Fibroblast of lung (primary cell): ENCODE data around the gene UPK1B.

Source experiments
- EZH2 ChIP-seq: IDR thresholded peaks from 2 replicates; pipeline ENCODE4 v1.5.1; 2012; ENCODE audit warnings: low read length, control low read depth, mild to moderate bottlenecking; ENCODE audit errors: missing control alignments
- TF ChIP-seq, protein P1 (sequence below), 2 donors: IDR thresholded peaks in 1 of 2; conservative IDR thresholded peaks in 1 of 2; 1 replicate in 1 of 2; 2 replicates in 1 of 2; pipeline ENCODE4 v1.5.1; 2011 to 2012; ENCODE audit warnings: low read length in 2 of 2, control low read depth in 1 of 2, inconsistent platforms in 1 of 2, low read depth in 1 of 2, mild to moderate bottlenecking in 1 of 2

DNA sequence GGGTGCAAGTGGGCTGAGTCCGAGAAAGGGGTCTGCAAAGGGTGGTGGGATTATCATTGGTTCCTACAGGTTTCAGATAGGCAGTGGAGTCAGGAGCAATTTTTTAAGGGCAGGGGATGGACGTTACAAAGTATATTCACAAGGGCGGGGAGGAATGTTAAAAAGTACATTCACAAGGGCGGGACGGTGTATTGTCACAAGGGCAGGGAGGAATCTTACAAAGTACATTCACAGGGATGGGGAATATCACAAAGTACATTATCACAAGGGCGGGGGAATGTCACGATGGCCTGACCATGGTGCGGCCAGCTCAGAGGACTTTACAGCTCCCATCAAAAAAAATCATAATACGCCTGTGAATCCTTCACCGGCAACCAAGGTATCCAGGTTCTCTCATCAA, 48.1 kb upstream of the UPK1B start:
- TF ChIP-seq, protein P1, sequence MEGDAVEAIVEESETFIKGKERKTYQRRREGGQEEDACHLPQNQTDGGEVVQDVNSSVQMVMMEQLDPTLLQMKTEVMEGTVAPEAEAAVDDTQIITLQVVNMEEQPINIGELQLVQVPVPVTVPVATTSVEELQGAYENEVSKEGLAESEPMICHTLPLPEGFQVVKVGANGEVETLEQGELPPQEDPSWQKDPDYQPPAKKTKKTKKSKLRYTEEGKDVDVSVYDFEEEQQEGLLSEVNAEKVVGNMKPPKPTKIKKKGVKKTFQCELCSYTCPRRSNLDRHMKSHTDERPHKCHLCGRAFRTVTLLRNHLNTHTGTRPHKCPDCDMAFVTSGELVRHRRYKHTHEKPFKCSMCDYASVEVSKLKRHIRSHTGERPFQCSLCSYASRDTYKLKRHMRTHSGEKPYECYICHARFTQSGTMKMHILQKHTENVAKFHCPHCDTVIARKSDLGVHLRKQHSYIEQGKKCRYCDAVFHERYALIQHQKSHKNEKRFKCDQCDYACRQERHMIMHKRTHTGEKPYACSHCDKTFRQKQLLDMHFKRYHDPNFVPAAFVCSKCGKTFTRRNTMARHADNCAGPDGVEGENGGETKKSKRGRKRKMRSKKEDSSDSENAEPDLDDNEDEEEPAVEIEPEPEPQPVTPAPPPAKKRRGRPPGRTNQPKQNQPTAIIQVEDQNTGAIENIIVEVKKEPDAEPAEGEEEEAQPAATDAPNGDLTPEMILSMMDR (conservative IDR thresholded peaks at IDR 0.05 in 1 of 2, IDR thresholded peaks at IDR 0.05 in 1 of 2; ENCODE audit: low read depth in 1 of 2, low read length in 2 of 2) = no peak
- no peak for TF ChIP-seq EZH2
